GM19043 (cell line): ENCODE measurements around the gene TPRG1L.

Experiments used
- ATAC-seq: cut with Tn5 transposase; IDR thresholded peaks from one replicate; pipeline ENCODE4 v1.9.1; 2021; ENCODE audit warnings: low read depth; ENCODE audit not compliant: unreplicated experiment

TPRG1L gene

DNA sequence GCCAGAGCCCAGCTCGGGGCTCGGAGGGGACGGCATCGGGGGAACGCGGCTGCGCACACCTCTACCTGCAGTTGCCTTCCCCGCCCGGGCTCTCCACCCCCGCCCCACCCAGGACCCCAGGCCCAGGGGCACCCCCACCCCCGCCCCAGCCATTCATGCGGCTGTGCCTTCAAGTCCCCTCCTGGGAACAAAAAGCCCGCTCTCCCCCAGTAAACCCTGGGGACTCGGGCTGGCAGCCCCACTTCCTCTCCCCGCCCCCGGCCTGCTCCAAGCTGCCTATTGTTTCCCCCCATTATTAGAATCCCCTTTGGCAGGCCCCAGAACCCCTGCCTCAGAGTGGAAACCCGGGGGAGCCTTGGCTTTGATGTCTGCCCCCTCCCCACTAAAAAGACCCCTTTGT, 31.5 kb upstream of the TPRG1L start:
- ATAC-seq = no peak

DNA sequence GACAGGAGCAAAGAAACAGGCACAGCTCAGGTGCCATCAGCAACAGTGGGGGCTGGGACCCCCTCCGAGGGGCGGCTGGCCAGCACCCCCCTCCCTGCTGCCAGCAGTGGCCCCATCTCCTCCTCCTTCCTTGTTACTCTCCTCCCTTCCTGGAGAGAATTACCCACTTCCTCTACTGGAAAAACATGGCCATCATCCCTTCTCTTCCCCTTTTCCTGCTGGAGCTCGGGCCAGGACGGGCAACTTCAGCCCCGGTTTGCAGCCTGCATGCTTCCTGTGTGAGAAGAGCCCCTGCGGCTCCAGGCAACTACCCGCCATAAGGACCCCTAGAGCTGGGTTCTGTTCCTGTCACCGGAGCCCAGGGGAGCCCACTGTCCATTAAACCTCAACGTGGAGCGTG, 31.1 kb upstream of the TPRG1L start:
- no peak for ATAC-seq

DNA sequence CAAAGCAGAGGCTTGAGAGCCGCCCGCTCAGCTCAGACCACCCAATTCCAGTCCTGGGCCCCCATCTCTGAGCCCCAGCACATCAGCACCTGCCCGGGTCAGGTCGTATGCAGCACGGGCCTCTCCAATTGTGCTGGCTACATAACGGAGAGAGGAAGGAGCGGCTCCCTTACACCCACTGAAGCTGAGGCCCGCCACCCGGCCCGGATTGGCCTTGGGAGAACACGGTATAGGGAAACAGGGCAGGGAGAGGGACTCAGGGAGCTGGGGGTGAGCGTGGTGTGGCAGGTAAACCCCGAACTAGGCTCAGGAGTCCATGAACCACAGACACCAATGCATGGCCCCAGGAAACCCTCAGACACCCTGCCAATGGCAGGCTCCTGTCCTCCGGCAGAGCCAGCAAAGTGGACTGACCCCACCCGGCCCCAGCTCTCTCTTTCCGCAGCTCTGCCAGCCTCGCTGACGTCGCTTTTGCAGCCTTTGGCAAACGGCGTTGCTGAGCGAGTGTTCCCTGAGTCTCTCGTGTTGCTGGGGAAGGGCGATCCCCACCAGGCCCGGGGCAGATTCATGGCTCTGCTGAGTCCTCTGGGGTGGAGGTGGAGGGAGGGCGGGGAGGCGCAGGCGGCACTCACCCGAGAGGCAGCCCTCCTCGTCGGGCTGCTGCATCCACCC, 30.0 kb upstream of the TPRG1L start:
- ATAC-seq = no peak

DNA sequence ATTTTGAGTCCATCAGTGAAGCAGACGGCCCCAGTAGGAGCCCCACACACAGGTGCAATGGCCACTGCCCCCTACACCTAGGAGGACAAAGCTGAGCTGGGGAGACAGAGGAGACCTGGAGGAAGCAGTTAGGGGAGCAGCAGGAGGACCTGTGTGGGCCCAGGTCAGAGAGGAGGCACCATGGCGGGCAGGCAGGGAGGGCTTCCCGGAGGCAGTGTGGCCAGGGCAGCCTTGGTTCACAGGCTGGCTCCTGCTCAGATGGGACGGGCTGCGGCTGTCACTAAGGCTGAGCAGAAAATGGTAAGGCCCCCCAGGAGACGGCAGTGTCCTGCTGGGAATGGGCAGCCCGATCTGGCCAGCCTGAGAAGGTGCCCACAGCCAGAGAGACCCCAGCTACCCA, 28.9 kb upstream of the TPRG1L start:
- ATAC-seq = no peak

DNA sequence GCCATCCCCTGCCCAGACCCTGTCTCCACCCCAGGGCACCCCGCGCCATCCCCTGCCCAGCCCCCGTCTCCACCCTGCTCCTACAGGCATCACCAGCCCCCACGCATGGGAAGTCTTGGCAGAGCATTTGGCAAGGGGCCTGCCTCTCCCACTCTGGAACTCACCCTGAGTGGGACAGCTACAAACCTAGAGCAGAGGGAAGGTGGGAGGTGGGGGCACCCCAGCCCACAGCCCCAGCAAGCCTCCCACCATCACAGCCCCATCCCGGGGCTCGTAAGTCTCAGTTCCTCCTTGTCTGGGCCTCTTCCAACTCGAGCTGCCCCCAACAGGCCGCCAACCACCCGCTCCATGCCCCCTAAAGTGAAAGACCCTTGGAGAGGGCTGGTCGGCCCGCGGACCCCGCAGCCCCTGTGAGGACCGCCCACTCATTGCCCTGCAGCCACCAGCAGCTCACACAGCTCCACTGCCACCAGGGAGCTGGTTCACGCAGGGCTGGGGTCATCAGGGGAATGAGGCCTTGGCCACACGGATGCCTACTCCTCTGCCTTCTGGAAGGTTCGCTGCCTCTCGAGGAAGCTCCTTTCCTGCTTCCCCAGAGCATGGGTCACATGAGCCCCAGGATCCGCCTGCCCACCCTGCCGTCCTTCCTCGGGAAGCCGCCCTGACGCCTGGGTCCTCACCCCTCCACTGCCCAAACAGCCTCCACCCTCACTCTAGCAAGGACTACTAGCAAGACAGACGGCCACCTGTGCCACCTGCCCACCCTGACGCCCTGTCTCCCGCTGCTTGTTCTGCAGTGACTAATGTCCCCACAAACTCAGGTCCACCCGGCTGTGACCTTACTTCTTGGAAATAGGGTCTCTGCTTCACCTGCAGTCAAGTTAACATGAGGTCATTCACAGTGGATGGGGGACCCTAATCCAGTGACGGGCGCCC, 27.9 kb upstream of the TPRG1L start:
- no peak for ATAC-seq

DNA sequence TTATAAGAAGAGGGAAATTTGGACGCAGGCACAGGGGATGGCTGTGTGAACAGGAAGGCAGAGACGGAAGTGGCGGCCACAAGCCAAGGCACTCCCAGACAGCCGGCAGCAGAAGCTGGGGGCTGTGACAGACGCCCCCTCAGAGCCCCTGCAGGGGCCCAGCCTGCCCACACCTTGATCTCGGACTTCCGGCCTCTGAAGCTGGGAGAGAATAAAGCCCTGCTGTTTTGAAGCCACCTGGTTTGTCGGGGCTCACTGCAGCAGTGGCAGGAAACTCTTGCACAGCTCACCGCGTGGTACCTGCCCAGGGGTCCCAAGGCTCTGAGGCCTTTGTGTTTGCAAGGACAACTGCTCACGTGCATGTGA, 27.2 kb upstream of the TPRG1L start:
- ATAC-seq = no peak

DNA sequence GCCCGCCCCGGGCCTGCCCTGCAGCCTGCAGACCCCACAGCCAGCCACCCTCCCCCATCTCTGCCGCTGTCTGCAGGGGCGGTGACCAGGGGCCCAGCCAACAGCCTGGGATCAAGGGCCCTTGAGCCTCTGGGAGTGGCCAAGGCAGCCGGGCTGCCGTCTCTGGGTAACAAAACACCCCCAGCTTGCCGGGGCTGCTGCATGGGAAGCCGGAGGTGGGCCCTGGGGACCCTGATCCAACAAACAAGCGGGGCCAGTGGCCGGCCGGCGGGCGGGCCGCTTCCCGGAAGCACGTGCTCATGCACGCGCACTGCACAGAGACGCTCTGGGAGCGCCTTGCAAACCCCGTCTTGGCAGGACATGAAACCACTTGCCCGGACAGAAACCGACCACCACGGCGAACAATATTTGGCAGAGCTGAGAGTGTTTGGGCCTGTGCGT, 26.7 kb upstream of the TPRG1L start:
- ATAC-seq = no peak

DNA sequence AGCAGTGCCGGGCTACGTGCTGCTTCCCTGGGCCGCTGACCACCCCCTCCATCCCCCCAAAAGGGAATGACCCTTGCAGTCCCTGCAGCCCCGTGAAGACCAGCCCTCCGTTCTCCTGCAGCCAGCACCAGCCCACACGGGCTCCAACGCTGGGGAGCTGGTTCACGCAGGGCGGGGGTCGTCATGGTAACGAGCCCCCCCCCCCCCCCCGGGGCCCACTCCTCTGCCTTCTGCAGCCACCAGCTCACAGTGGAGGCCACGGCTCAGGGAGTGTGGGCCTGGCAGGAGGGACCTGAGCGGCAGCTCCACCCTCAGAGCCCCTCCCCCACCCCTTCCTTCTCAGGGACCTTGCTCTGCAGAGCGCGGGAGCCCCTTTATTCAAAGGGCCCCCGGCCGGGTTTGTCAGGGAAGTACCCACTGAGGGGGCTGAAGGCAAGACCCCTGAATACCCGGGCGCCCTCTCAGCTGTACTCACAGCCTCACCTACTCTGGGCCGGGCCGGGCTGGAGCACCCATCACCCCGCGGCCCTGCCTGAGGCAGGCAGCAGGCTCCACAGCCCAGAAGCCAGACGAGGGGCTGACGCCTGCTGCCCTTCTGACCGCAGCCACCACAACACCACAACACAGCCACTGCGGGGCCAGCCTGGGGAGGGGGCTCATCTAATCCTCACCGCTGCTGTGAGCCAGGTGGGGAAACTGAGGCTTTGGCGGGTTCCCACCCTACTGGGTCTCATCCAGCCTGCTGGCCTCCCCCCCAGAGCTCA, 26.1 kb upstream of the TPRG1L start:
- ATAC-seq = no peak

DNA sequence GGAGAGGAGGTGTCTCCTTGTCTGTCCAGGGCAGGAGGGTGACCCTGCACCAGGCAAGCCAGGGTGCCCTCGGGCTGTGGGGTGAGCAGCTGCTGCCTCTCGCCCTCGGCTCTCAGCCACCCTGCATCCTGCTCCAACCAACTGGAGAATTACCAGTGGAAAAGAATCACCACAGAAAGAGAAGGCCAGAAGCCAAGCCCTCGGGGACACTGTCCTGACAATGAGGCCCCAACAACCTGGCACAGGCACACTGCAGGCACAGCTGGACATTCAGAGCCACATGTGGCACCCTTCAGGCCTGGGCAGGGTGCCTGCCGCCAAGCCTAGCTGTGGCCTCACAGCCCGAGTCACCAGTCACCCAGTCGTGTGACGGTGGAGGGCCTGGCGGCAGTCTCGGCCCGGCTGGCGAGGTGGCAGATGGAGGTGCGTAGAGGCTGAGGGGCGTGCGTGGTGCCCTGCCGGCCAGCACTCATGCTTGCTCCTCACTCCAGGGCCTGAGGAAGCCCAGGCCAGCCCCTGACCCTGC, 25.5 kb upstream of the TPRG1L start:
- no peak for ATAC-seq

DNA sequence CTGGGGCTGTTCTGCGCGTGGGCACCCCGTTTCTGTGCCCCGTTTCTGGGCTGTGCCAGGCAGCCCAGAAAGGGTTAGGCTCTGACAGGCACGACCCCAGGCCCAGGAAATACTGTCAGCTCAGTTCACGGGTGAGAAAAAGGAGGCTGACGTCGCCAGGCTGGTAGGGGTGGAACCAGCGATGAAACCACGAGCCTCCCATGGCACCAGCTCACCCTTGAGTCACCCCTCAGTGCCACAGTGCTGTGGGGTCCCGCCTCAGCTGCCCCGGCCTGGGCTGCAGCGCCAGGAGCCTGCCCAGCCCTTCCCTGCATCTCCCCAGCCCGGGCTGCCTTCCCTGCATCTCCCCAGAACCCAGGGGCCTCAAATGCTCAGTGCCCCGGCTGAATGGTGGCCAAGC, 25.0 kb upstream of the TPRG1L start:
- ATAC-seq = no peak

DNA sequence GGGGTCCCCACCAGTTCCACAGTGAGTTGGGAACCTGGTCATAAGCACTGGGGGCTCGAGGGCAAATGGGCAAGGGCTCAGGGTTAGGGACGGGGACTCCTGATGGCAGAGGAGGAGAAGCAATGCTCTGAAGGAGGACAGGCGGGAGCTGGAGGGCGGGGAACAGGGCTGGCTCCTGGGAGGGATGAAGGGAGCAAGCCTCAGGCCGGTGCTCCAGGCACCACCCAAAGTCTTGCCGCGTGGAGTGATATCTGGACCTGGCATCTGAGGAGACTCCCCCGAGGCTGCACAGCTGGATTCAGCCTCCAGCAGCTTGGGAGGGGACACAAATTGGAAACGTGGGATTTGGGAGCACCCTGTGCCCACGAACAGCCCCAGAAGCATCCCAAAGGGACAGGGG, 24.5 kb upstream of the TPRG1L start:
- no peak for ATAC-seq

DNA sequence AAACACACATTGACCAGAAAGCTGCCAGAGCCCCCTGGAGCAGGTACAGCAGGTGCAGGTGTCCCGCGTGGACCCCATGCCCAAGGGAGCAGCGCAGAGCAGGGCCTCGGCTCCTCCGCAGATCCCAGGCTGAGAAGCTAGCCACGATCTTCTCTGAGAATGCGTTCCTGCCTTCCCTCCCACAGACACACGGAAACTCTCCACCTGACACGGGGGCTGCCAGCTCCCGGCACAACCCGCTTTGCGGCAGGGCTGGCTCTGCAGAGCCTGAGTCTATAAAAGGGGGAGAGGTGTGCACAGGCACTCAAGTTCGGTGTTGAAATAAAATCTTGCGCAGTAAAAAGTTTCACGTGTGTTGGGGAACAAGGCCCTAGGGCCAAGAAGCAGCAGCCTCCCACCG, 23.1 kb upstream of the TPRG1L start:
- no peak for ATAC-seq

DNA sequence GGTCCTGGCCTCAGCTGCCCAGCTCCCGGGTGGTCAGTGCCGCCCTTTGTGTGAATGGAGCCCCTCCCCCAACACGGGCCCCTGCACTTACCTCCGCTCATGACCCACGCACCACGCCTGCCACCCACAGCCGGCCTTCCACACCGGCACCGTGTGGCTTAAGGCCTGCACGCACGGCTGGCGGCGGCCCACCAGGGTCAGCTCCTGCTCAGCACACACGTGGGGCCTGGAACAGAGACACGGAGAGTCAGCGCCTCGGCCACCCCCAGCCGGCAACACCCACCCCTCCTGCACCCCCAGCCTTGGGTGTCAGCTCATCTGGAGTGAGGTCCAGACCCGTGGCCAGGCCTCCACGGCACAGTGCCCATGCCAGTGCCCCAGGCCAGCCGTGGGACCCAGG, 22.4 kb upstream of the TPRG1L start:
- ATAC-seq = no peak

DNA sequence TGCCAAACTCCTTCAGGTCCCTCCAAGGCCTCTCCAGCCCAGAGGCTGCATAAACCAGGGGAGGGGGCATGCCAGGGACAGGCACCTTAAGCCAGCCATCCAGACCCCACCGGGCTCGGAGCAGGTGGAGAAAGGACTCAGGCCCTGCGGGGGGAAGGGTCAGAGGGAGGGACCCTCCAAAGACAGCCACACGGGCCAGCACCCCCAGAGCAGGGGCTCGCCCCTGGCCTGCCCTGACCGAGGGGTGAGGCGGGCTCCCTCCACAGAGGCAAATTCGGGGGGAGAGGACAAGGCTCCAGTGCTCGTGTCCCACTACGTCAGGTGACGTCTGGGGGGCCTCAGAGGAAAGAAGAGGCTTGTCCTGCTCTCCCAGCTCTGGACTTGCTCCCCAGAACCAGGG, 21.7 kb upstream of the TPRG1L start:
- no peak for ATAC-seq

DNA sequence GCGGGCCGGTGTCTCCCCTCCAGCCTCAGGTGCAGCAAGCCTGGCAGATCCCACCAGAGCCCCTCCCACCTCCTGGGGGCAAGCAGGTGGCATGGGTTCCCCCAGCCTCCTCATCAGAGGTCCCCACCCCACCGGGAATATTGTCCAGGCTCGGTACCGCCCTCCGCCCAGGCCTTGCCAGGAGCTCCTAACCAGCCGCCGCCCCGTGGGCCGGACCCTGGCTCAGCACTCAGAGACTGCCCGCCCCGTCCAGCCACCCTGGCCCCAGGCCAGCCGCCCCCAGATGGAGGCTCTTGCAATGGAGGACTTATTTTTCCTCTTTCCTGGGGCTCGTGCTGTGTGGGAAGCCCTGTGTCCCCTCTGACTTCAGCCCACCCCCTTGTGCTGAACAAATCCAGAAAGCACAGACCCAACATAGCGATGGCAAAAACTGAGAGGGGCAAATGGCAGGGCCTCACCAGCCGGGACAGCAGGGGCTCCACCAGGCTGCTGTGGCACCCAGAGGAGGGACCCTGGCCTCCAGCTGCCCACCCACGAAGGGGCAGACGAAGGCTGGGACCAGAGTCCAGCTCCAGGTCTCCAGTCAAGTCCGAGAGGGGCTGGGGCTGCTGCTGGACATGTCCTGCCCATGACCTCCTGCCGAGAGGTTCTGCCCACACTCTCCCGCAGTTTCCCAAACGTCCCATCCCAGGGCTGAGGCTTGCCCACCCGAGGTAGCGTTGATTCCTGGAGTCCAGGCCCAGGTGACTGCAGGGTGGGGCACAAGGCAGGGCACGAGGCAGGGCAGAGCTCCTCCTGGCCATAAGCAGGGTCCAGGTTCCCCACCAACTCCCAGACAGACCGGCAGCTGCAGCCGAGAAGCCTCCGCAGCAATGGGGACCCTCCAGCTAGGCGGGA, 21.0 kb upstream of the TPRG1L start:
- no peak for ATAC-seq

DNA sequence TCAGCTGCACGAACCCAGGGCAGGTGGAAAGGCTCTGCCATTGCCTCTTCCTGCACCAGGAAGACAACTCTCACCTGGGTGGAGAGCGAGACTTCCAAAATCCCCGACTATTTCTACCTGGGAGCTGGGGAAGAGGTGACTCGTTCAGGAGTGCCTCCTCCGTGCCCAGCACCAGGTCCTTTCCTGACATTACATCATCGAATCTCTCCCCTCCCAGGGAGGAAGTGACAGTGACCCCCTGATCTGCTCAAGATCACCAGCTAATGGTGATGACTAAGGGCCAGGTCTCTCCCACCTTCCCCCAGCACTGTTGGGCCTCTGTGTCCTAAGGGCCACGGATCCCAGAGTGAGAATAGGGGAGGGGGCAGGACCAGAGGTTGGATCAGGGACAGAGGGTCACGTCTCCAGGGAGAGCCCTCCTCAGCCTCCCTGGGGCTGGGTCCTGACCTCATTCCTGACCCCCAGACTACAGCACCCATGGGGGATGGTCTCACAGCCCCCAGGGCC, 20.3 kb upstream of the TPRG1L start:
- no peak for ATAC-seq

DNA sequence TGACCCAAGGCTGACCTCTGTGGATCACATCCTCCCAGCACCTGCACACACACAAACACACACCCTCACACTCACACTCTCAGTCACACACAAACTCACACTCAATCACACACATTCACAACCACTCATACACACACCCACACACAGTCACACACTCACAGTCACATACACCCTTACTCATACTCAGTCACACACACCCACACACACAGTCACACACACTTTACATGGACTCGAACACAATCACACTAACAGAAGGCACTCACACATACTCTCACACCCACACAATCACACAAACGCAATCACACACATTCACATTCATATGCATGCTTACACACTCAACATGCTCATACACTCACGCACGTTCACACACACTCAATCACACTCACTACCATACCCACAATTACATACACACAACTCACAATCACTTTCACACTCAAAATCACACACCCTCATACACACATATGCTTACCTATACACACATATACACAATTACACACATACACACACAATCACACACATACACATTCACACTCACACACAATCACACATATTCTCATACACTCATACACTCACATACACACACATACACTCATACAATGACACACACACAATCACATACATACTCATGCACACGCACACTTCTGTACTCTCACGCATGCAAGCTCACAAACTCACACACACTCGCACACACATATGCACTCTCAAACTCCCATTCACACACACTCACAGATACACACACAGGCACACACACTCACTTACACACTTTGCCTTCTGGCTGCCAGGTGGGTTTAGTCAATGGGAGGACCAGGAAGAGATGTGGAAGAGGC, 19.6 kb upstream of the TPRG1L start:
- ATAC-seq = no peak

DNA sequence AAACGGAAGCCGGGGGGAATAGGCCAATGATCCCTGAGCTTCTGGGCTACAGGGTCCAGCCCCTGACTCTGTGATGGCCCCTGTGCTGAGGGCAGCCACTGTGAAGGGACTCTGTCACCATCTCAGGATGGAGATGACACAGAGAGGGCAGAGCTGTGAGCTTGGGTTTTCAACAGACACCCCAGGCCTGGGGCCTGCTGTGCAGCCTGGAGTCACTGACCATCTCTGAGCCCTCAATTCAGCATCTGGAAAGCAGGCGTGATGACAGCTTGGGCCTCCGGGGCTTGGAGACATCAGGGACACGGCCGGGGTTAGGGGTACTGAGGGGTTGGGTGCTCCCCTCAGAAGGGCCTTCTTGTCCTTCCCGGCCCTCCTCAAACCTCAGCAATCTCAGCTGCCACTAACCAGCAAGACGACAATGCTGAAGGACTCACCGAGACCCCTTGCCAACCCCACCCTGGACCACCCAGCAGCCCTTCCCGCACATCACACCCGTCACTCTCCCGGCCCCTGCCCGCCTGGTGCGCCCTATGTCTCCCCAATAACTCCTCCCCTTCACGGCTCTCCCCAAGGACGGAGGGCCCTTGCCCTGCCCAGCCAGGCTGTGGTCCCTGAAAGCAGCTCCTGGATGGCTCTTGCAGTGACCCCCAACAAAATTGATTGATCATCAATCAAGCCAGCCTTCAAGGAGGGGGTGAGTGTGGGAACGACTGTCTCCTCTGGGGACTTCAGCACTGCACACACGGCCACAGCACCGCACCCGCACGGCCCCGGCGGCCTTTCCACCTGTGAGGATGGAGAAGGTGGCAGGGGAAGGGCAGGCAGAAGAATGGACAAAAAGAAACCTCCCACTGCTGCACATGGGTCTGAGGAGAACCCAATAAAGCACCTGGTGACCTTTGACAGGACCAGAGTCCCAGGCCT, 17.8 kb upstream of the TPRG1L start:
- ATAC-seq = no peak
